Measurements from ENCODE around the gene LSM12.

Gene LSM12

GRCh38 chr17:43986225-43986981 is 80.1 kb downstream of the LSM12 start:
- DNase-seq (ENCODE audit: low read depth): no peak

GRCh38 chr17:43984521-43984920 is 82.0 kb downstream of the LSM12 start:
- DNase-seq (ENCODE audit: low read depth): no peak
